GM18951 (cell line): ENCODE data around the gene PRSS21.

Experiments used
- POLR2A ChIP-seq: IDR thresholded peaks from 4 replicates; pipeline ENCODE4 v1.6.1; 2011; ENCODE audit warnings: mild to moderate bottlenecking; ENCODE audit not compliant: insufficient read length, insufficient read depth; ENCODE audit errors: extremely low read depth
- in situ Hi-C: fragments of 300-500 bp; cut with MboI; formaldehyde crosslinking; loops from one replicate; pipeline ENCODE4 v1.12.0; 2022; ENCODE audit warnings: low sequenced_read_pairs, mixed read lengths, inconsistent platforms; ENCODE audit not compliant: unreplicated experiment

PRSS21 gene

DNA sequence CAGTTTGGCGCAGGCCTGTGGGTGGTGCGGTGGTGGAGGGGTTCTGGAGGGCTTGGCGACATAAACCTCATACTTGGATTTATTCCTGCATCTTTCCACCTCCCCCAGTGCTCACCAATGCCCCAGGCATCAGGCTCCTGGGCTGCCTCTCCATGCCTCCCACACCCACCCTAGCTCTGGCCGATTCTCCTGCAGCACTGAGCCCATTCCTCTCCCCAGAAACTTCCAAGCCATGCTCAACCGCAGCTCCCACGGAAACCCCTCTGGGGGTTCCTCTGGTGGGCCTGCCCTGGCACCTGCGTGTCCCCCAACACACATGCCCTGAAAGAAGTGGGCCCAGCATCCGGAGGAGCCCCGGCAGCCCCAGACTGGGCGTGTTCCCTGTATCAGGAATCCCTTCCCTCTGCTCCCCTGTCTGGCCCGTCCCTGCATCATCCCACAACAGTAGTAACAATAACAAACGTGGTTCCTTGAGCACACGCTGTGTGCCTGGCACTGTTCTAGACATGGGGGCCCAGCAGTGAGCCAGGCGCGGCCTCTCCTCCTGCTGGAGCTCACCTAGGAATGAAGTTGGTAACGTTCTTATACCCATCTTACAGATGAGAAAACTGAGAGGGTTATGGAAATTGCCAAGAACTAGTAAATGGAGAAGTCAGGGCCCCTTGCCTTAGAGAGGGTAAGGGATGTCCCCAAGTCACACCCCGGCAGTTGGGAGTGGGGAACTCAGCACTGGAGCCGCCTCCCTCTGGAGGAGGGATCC, 2.3 kb downstream of the PRSS21 start:
- in situ Hi-C loops: no loop called here
- no peak for TF ChIP-seq POLR2A

DNA sequence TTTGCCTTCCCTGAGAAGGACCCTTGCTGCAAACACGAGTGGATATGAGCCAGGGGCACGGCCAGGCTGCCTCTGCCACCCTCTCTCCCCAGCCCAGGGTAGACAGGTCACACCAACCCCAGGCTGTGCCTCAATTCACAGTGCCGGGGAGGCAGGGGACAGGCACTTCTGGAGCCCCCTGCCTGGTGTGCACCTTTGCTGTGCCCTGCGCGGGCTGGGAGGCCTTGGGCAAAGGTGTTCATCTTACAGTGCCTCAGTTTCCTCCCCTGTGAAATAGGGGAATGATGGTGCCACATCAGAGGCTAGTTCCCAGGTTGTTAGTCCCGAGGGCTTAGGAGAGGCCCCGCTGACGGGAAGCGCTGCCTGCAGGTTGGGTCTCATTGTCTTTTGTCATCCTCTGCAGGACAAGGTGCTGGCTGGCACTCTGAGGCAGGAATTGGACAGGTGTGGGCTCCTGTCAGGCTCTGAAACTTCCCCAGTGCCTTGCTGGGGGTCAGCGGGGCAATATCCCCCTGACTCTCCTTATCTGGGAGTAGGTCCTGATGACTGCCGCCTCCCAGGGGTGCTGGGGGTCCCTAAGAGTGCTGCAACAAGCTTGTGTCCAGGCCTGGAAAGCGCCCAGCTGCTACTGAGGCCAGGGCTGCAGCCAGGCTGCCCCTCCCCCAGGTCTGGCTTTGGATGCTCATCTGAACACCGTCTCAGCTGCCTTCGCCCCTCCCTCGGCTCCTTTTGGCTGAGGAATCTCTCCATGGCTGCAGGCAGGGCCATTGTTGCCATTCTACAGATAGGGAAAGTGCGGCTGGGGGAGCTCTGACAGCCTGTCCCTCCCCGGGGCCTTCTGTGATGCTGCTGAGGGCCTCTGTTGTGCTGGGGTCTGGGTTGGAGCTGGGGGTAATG, 3.1 kb downstream of the PRSS21 start:
- in situ Hi-C loops: no loop called here
- TF ChIP-seq POLR2A: no peak

DNA sequence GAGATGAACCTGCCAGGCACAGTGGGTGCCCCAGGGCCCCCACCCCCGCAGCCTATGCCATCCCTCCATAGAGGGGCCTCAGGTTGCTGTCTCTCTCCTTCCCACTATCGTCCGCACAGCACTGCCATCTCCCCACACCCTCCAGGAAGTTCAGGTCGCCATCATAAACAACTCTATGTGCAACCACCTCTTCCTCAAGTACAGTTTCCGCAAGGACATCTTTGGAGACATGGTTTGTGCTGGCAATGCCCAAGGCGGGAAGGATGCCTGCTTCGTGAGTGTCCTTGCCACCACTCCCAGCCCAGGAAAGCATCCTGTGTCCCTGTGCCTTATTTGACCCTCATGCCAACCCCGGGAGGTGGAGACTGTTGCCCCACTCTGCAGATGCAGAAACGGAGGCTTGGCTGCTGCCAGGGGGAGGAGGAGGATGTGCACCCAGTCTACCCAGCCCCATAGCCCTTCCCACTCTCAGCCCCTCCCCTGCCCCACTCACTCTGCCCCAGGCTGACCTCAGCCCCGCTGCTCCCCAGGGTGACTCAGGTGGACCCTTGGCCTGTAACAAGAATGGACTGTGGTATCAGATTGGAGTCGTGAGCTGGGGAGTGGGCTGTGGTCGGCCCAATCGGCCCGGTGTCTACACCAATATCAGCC, 3.9 kb downstream of the PRSS21 start:
- in situ Hi-C loops: no loop called here
- TF ChIP-seq POLR2A: no peak

DNA sequence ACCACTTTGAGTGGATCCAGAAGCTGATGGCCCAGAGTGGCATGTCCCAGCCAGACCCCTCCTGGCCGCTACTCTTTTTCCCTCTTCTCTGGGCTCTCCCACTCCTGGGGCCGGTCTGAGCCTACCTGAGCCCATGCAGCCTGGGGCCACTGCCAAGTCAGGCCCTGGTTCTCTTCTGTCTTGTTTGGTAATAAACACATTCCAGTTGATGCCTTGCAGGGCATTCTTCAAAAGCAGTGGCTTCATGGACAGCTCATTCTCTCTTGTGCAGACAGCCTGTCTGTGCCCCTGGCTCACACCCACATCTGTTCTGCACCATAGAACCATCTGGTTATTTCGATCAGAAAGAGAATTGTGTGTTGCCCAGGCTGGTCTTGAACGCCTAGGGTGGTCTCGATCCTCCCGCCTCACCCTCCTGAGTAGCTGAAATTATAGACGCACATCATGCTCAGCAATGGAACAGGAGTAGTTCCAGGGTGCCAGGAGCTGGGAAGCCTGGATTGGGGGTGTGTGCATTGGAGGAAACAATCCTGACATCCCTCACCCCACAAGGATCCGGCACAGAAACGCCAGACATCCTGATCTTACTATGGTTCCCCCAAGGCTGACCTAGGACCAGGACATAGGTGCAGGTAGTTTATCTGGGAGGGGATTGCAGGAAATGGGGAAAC, 4.6 kb downstream of the PRSS21 start:
- in situ Hi-C loops: no loop called here
- no peak for TF ChIP-seq POLR2A

DNA sequence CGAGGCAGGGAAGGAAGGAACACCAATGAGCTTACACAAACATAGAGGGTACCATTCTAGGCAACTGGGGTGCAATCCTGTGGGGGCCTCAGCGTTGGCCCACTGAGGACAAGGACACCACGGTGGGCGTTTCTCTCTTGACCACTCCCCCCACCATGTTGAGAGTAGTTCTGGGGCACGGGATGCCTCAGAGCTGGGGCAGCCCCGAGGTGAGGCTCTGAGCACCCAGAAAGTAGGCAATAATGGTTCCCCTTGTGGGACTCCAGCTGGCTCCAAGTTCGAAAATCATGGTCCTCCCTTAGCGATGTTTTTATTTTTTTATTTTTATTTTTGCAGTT, 5.1 kb downstream of the PRSS21 start:
- no peak for TF ChIP-seq POLR2A

DNA sequence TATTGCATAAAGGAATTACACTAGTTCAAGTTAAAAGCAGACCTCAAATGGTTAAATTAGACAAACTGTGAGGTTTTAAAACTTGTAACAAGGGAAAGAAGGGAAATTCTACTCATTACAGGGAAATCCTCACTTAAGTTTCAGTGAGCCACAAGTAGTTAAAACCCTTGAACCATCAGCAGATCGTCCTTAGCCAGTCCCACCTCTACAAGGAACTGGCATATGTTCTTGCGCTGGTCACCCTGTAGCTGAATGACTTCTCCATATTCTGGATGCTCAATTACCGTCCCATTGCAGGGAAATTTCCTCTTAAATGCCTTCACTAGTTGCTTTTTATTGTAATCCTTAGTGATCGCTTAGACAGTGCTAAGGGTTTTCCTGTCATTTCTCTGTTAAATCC, 5.5 kb downstream of the PRSS21 start:
- in situ Hi-C loops: no loop called here
- TF ChIP-seq POLR2A: no peak

More for the DNA sequence above, 5.1 kb downstream of the PRSS21 start:
- in situ Hi-C loops: no loop called here

DNA sequence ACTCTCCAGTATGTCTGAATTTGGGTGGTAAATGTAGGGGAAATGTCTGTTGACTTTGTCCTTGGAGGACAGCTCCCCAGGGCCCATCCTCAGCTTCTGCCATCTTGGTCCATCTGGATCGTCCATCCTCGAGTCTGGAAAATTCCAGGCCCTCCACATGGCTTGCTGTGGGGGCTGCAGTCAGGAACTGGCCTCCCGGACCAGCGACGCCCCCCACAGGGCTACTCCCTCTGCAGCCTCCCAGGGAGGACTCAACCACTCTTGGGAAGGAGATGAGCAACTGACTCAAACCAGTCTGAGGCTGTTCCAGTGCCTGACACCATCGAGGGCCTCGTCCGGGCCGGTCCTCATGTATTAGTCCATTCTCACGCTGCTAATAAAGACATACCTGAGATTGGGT, 7.6 kb downstream of the PRSS21 start:
- in situ Hi-C loops: no loop called here
- no peak for TF ChIP-seq POLR2A

DNA sequence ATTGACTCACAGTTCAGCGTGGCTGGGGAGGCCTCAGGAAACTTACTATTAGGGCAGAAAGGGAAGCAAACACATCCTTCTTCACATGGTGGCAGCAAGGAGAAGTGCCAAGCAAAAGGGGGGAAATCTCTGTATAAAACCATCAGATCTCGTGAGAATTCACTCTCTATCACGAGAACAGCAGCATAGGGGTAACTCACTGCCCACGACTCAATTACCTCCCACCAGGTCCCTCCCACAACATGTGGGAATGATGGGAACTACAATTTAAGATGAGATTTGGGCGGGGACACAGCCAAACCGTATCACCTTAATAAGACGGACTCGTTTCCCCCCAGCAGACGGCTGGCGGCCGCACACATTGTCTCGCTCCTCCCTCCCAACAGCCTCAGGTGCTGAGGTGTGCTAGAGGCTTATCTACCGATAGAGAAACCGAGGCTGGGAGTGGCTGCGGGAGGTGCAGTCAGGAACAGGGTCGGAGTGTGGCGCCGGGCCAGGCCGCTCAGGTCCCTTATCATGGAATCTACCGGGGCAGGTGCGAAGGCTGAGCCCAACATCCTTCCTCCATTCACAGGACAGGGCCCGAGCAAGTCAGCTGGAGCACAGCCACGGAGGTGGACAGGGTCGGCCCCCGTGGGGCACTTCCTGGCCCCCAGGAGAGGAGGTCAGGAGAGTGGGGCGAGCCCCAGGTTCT, 8.2 kb downstream of the PRSS21 start:
- TF ChIP-seq POLR2A: no peak
- in situ Hi-C loops: no loop called here

DNA sequence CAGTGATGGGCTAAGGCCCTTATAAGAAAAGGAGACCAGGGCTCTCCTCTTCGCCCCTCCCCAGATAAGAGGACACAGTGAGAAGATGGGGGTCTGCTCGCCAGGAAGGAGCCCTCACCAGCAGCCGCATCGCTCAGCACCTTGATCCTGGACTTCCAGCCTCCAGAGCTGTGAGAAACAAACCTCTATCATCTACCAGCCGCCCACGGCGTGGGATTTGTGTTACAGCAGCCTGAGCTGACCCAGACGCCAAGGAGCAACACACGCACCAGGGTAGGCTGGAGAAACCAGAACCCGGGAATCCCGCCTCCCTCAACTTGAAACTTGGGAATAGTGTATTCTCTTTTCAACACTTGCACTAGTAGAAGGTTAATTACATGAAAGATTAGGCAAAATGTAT, 8.9 kb downstream of the PRSS21 start:
- in situ Hi-C loops: no loop called here
- TF ChIP-seq POLR2A: no peak

DNA sequence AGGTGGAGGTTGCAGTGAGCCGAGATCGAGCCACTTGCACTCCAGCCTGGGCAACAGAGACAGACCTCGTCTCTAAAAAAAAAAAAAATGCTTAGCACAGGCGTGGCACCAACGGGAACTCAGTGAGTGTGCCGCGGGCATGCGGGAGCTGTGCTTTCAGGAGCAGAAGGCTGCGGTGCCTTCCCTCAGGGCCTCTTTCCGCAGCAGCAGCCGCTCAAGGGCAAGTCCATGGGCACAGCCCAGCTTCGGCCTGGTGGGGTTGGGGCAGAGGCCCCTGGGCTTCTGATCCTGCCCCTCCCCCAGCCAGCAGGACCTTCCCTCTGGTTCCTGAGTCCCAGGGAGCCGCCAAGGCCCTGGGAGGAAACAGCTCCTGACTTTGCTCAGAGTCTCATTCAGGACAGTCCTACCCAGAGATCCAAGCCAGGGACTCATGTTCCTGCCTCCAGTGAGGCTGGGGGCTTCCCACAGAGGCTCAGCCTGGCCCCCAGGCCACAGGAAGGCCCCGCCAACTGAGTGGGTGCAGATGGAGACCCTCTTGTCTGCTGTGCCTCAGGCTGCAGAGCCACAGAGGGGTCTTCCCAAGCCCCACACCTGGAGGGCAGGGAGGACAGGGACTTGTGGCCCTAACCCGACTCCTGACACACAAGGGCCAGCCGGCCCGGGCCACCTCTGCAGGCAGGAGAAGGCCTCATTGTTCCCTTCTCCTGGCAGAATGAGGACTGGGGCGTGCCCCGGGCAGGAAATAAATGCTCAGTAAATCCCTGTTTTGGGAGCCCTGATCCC, 9.7 kb downstream of the PRSS21 start:
- no peak for TF ChIP-seq POLR2A
- in situ Hi-C loops: no loop called here

DNA sequence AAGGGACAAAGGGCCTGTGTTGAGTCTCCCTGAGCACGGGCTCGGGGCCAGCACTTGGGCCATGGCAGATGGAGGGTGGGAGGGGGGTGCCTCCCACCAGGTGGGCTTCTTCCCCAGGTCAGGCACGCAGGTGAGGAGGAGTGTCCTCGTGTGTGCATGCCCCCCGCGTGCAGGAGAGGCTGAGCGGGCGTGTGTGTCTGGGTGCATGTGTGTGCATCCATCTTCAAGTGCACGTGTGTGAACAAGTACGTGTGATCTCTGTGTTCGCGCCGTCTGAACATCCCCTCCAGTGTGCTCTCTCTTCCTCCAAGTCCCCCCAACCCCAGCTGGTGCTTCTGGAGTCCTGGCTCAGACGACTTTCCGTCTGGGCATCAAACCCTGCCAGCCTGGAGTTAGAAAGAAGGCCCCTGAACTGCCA, 10.3 kb downstream of the PRSS21 start:
- no peak for TF ChIP-seq POLR2A
- in situ Hi-C loops: no loop called here

DNA sequence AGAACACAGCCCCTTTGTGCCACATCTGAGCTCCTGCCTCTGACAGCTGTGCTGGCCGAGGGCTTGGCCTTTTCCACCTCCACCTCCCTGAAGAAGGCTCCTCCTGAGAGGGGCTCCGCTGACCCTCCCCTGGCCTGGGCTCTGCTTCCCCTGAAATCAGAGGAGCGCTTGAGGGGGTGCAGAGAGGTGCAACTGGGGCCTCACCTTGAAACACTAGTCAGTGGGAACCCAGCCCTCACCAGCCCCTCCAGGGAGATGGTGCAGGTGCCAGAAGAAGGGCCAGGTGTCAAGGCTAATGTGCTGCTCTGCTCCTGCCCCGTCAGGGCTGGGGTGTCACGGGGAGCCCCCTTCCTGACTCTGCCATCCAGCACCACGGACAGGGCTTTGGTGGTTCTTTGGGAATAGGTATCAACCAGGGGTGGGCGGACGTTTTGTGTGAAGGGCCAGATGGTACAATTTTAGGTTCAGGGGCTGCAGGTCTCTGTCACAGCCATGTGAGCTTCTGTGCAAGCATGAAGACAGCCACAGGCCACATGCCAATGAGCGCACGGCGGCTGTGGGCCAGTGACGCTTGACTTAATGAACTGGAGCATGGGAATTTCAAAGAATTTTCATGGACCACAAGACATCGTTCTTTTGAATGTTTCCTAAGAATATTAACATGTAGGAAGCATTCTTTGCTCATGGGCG, 10.9 kb downstream of the PRSS21 start:
- in situ Hi-C loops: no loop called here
- TF ChIP-seq POLR2A: no peak

DNA sequence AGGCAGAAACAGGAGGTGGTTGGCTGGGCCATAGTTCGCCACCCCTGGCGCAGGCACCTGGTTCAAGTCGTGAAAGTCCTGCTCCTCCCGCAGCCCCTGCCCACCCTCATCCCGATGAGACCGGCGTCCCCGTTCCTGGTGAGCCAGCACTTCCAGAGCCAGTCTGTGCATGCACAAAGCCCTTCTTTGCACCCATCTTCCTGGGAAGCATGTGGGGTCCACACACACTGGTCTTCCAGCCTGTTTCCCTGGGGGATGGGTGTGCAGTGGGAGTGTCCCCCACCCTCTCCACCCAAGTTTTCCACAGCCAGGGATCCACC, 11.4 kb downstream of the PRSS21 start:
- in situ Hi-C loops: no loop called here

More for the DNA sequence above, 11.4 kb downstream of the PRSS21 start:
- TF ChIP-seq POLR2A: no peak
